HFF-Myc (cell line): ENCODE measurements around the gene BMAL2.

Experiments
- DNase-seq: peaks from one replicate; pipeline ENCODE4 v3.0.0-alpha.2; 2011; ENCODE audit warnings: low read depth; ENCODE audit errors: extremely low read depth
- H3K4me3 ChIP-seq: replicated peaks from 2 replicates; pipeline ENCODE4 v1.5.1; 2011; ENCODE audit warnings: low read depth, mild to moderate bottlenecking, control low read depth, low read length
- CTCF ChIP-seq: IDR thresholded peaks from 2 replicates; pipeline ENCODE4 v1.5.1; 2012; ENCODE audit warnings: mild to moderate bottlenecking, low read depth, low read length, control low read depth; ENCODE audit errors: missing control alignments

The BMAL2 gene

GRCh38 chr12:27291862-27292261 lies 40.8 kb upstream of the BMAL2 start:
- no peak for DNase-seq
- no peak overlapping the region for H3K4me3 ChIP-seq
- TF ChIP-seq CTCF, result no peak

- H3K4me3 ChIP-seq, result no peak overlapping the region
- TF ChIP-seq CTCF, result no peak
- DNase-seq, result no peak
These were observed 39.9 kb upstream of the BMAL2 start for GRCh38 chr12:27292718-27293117.

GRCh38 chr12:27293463-27293862 lies 39.2 kb upstream of the BMAL2 start:
- TF ChIP-seq CTCF, result no peak
- DNase-seq, result no peak

GRCh38 chr12:27296674-27297073 lies 36.0 kb upstream of the BMAL2 start:
- no peak for DNase-seq
- TF ChIP-seq CTCF, result no peak
- H3K4me3 ChIP-seq, result no peak overlapping the region

More at GRCh38 chr12:27293463-27293862, 39.2 kb upstream of the BMAL2 start:
- no peak overlapping the region for H3K4me3 ChIP-seq

GRCh38 chr12:27297566-27297965 lies 35.1 kb upstream of the BMAL2 start:
- no peak overlapping the region for H3K4me3 ChIP-seq
- DNase-seq, result no peak
- no peak for TF ChIP-seq CTCF

- DNase-seq, result no peak
- no peak overlapping the region for H3K4me3 ChIP-seq
- TF ChIP-seq CTCF, result no peak
These were observed 33.5 kb upstream of the BMAL2 start for GRCh38 chr12:27299102-27299501.

- H3K4me3 ChIP-seq, result no peak overlapping the region
- DNase-seq, result no peak
- TF ChIP-seq CTCF, result no peak
These were observed 32.4 kb upstream of the BMAL2 start for GRCh38 chr12:27300226-27300625.
